Liver (tissue), 9 donors: ENCODE data around the gene TNFSF8. TPM values are rescaled to one million over a fixed set of nuclear protein-coding genes. Genes with fewer than 3 reads are reported as not detected.

Experiments used
- DNase-seq: peaks from one replicate; pipeline ENCODE4 v3.0.0-alpha.2; 2017; ENCODE audit warnings: low spot score
- H3K27ac ChIP-seq, 2 donors: one replicate each; pipeline ENCODE4 v1.7.0; 2013; ENCODE audit warnings: inconsistent platforms in 2 of 2, low read length in 2 of 2, control low read depth in 1 of 2, low read depth in 1 of 2, mild to moderate bottlenecking in 1 of 2
- H3K27me3 ChIP-seq, 4 donors: one replicate each; pipeline versions ENCODE4 v1.6.1 to v1.7.0; 2013; ENCODE audit warnings: low read length in 3 of 4, inconsistent platforms in 1 of 4, mild to moderate bottlenecking in 1 of 4, moderate library complexity in 1 of 4; ENCODE audit not compliant: control insufficient read depth in 4 of 4, insufficient read depth in 4 of 4
- H3K36me3 ChIP-seq, 4 donors: one replicate each; pipeline versions ENCODE4 v1.6.1 to v1.7.0; 2013; ENCODE audit warnings: low read length in 3 of 4, mild to moderate bottlenecking in 3 of 4, low read depth in 1 of 4, moderate library complexity in 1 of 4; ENCODE audit not compliant: control insufficient read depth in 4 of 4, insufficient read depth in 3 of 4
- H3K4me1 ChIP-seq, 4 donors: one replicate each; pipeline versions ENCODE4 v1.6.1 to v1.7.0; 2013; ENCODE audit warnings: low read length in 3 of 4, mild to moderate bottlenecking in 3 of 4, moderate library complexity in 1 of 4; ENCODE audit not compliant: control insufficient read depth in 4 of 4, insufficient read depth in 4 of 4
- H3K4me3 ChIP-seq, 3 donors: one replicate each; pipeline versions ENCODE4 v1.6.1 to v1.7.0; 2013; ENCODE audit warnings: low read length in 3 of 3, control low read depth in 1 of 3, low read depth in 1 of 3, mild to moderate bottlenecking in 1 of 3
- H3K9ac ChIP-seq, 2 donors: one replicate each; pipeline ENCODE4 v1.7.0; 2013; ENCODE audit warnings: low read length in 2 of 2, mild to moderate bottlenecking in 2 of 2, moderate library complexity in 2 of 2, control low read depth in 1 of 2, low read depth in 1 of 2
- H3K9me3 ChIP-seq, 4 donors: one replicate each; pipeline versions ENCODE4 v1.6.1 to v1.7.0; 2013; ENCODE audit warnings: low read length in 3 of 4; ENCODE audit not compliant: control insufficient read depth in 4 of 4
- ATF3 ChIP-seq: IDR thresholded peaks from 2 replicates; pipeline ENCODE4 v1.6.1; 2016; ENCODE audit warnings: antibody characterized with exemption
- CTCF ChIP-seq: fragments of 150-350 bp; IDR thresholded peaks from 2 replicates; pipeline ENCODE4 v1.5.1; 2017; ENCODE audit warnings: improper control_type of control experiment, low read depth, low read length; ENCODE audit not compliant: missing input control
- EGR1 ChIP-seq, 2 donors: IDR thresholded peaks; 2 replicates each; pipeline ENCODE4 v1.6.1; 2016 to 2018; ENCODE audit warnings: antibody characterized with exemption in 2 of 2, low read depth in 2 of 2
- FOXA1 ChIP-seq: IDR thresholded peaks from 2 replicates; pipeline ENCODE4 v1.6.1; 2016; ENCODE audit warnings: antibody characterized with exemption
- FOXA2 ChIP-seq: IDR thresholded peaks from 2 replicates; pipeline ENCODE4 v1.6.1; 2016; ENCODE audit warnings: antibody characterized with exemption
- GABPA ChIP-seq, 2 donors: IDR thresholded peaks in 1 of 2; conservative IDR thresholded peaks in 1 of 2; 2 replicates each; pipeline ENCODE4 v1.6.1; 2016; ENCODE audit warnings: antibody characterized with exemption in 2 of 2, mild to moderate bottlenecking in 1 of 2, moderate library complexity in 1 of 2
- HNF4A ChIP-seq, 2 donors: conservative IDR thresholded peaks; 2 replicates each; pipeline ENCODE4 v1.6.1; 2016; ENCODE audit warnings: antibody characterized with exemption in 2 of 2, mild to moderate bottlenecking in 2 of 2
- HNF4G ChIP-seq: IDR thresholded peaks from 2 replicates; pipeline ENCODE4 v1.6.1; 2016; ENCODE audit warnings: antibody characterized with exemption
- JUND ChIP-seq, 2 donors: IDR thresholded peaks; 2 replicates each; pipeline ENCODE4 v1.6.1; 2016; ENCODE audit warnings: antibody characterized with exemption in 2 of 2
- MAX ChIP-seq: IDR thresholded peaks from 2 replicates; pipeline ENCODE4 v1.6.1; 2016; ENCODE audit warnings: antibody characterized with exemption
- NR2F2 ChIP-seq: IDR thresholded peaks from 2 replicates; pipeline ENCODE4 v1.6.1; 2016; ENCODE audit warnings: antibody characterized with exemption
- RAD21 ChIP-seq, 2 donors: IDR thresholded peaks; 2 replicates each; pipeline ENCODE4 v1.6.1; 2016; ENCODE audit warnings: antibody characterized with exemption in 2 of 2, mild to moderate bottlenecking in 2 of 2
- REST ChIP-seq: IDR thresholded peaks from 2 replicates; pipeline ENCODE4 v1.6.1; 2016; ENCODE audit warnings: antibody characterized with exemption, mild to moderate bottlenecking
- RXRA ChIP-seq, 2 donors: IDR thresholded peaks; 2 replicates each; pipeline ENCODE4 v1.6.1; 2017 to 2018; ENCODE audit warnings: antibody characterized with exemption in 2 of 2, mild to moderate bottlenecking in 1 of 2
- SP1 ChIP-seq: IDR thresholded peaks from 2 replicates; pipeline ENCODE4 v1.6.1; 2018; ENCODE audit warnings: antibody characterized with exemption, mild to moderate bottlenecking
- TAF1 ChIP-seq: conservative IDR thresholded peaks from 2 replicates; pipeline ENCODE4 v1.6.1; 2016; ENCODE audit warnings: antibody characterized with exemption, mild to moderate bottlenecking
- YY1 ChIP-seq: IDR thresholded peaks from 2 replicates; pipeline ENCODE4 v1.6.1; 2016; ENCODE audit warnings: antibody characterized with exemption, mild to moderate bottlenecking
- ZBTB33 ChIP-seq: IDR thresholded peaks from 2 replicates; pipeline ENCODE4 v1.6.1; 2016; ENCODE audit warnings: antibody characterized with exemption
- WGBS: extraction: QIAGEN DNeasy Blood & Tissue Kit; methylation state at CpG from one replicate; pipeline ENCODE4 v1.1.7; 2013; 5-methylcytosine and 5-hydroxymethylcytosine counted together
- polyA plus RNA-seq, 2 donors: library from polyadenylated mRNA; stranded (reverse) in 1 of 2; unstranded in 1 of 2; fragments of 200-250 nt in 1 of 2; fragments of >200 nt in 1 of 2; fragmentation: Nextera tagmentation in 1 of 2; extraction: Ambion mirVana in 1 of 2; gene quantifications; one replicate each; pipeline versions ENCODE4 v1.2.1 to v1.2.3, GENCODE V29; 2013 to 2015
- total RNA-seq, 2 donors: library from RNA; depleted of rRNA; stranded (reverse); fragments of >200 nt; gene quantifications; one replicate each; pipeline ENCODE4 v1.2.3, GENCODE V29; 2014
- donor health status: healthy.
- donor health status: healthy.
- donor health status: healthy.
- donor health status: healthy.
- donor health status: healthy.

Gene TNFSF8
- total and polyA plus RNA-seq, 4 donors: 0.28 to 1.4 (median 0.51) TPM

- Histone ChIP-seq H3K27me3 (no peaks in the 10 kb centered on the region), H3K9ac (no peak overlapping the region), H3K9me3 (no peaks in the 10 kb centered on the region), H3K4me1 (no peaks in the 10 kb centered on the region), H3K4me3 (no peak overlapping the region), H3K36me3 (no peaks in the 10 kb centered on the region), H3K27ac (no peak overlapping the region)
- TF ChIP-seq ATF3: no peak
- TF ChIP-seq RAD21 (IDR thresholded peaks at IDR 0.05): no peak
- no peak for TF ChIP-seq REST
- TF ChIP-seq MAX: no peak
- no peak for TF ChIP-seq JUND (IDR thresholded peaks at IDR 0.05)
- TF ChIP-seq ZBTB33: no peak
- TF ChIP-seq HNF4A (conservative IDR thresholded peaks at IDR 0.05): no peak
- no peak for TF ChIP-seq CTCF
- no peak for TF ChIP-seq YY1
- TF ChIP-seq GABPA (IDR thresholded peaks at IDR 0.05 in 1 of 2, conservative IDR thresholded peaks at IDR 0.05 in 1 of 2): no peak
- no peak for TF ChIP-seq RXRA (IDR thresholded peaks at IDR 0.05)
- TF ChIP-seq SP1: no peak
- TF ChIP-seq HNF4G: no peak
- no peak for TF ChIP-seq FOXA2
- no peak for TF ChIP-seq EGR1 (IDR thresholded peaks at IDR 0.05; ENCODE audit: low read depth in 2 of 2)
- DNase-seq: no peak
- 86% methylated on average over 5 of the region's 5 CpGs for WGBS
Observed at GRCh38 chr9:114931407-114931806, 1.0 kb upstream of the TNFSF8 start.

- no peak for DNase-seq
- Histone ChIP-seq H3K4me1 (peaks cover 0 to 9% (median 4%) of the 10 kb centered on the region in 4 donors), H3K27ac (peak overlapping the region; percentile 34 to 36), H3K27me3 (no peaks in the 10 kb centered on the region), H3K9me3 (no peaks in the 10 kb centered on the region), H3K4me3 (no peak overlapping the region), H3K9ac (peak overlapping the region in 1 of 2 donors; percentile 7), H3K36me3 (no peaks in the 10 kb centered on the region)
- WGBS: 78% methylated on average over 5 of the region's 5 CpGs
- no peak for TF ChIP-seq YY1
- TF ChIP-seq HNF4A (conservative IDR thresholded peaks at IDR 0.05): no peak
- no peak for TF ChIP-seq RAD21 (IDR thresholded peaks at IDR 0.05)
- TF ChIP-seq MAX: no peak
- no peak for TF ChIP-seq REST
- no peak for TF ChIP-seq TAF1
- TF ChIP-seq ZBTB33: no peak
- no peak for TF ChIP-seq GABPA (IDR thresholded peaks at IDR 0.05 in 1 of 2, conservative IDR thresholded peaks at IDR 0.05 in 1 of 2)
- no peak for TF ChIP-seq FOXA1
- TF ChIP-seq RXRA (IDR thresholded peaks at IDR 0.05): no peak
- no peak for TF ChIP-seq ATF3
- TF ChIP-seq NR2F2: no peak
Observed at GRCh38 chr9:114929201-114929600, 1.2 kb downstream of the TNFSF8 start.
